Endothelial cell of umbilical vein (primary cell): ENCODE data around the gene NKX1-1. TPM values are rescaled to one million over a fixed set of nuclear protein-coding genes. Genes with fewer than 3 reads are reported as not detected.
"Not testable (repeated sequence)": the region's sequence is repeated elsewhere in the genome, so short reads cannot be mapped to it uniquely, and the experiment has no call there.

Source experiments
- BruUV-seq: library from RNA; stranded (reverse); fragments of 400-500 nt; replicated peaks from 2 replicates; lab custom pipeline; 2021; lab: Mats Ljungman, UMichigan
- CTCF ChIA-PET: fragments of 300-600, 350-600 bp; sonication (Branson Sonifier 250); formaldehyde crosslinking; loops from one replicate; lab custom pipeline; 2021; ENCODE audit warnings: antibody characterized with exemption, inconsistent platforms; lab: Charles Lee
- POLR2A ChIA-PET: fragments of 300-600, 350-600 bp; sonication (Branson Sonifier 250); formaldehyde crosslinking; loops from one replicate; lab custom pipeline; 2021; ENCODE audit warnings: antibody characterized with exemption, inconsistent platforms; lab: Charles Lee
- DNase-seq: peaks from one replicate; pipeline ENCODE4 v3.0.0-alpha.2; 2011; ENCODE audit warnings: low read depth, low spot score
- FAIRE-seq: peaks from 2 replicates; lab custom pipeline; 2011; peaks lifted over from hg19 to GRCh38; lab: Jason Lieb, UNC
- H2AFZ ChIP-seq: 2 replicates; pipeline ENCODE4 v1.6.0; 2012; ENCODE audit warnings: low read depth, low read length, control low read depth, inconsistent platforms
- H3K27ac ChIP-seq: 2 replicates; pipeline ENCODE4 v1.5.1; 2011; ENCODE audit warnings: low read depth, mild to moderate bottlenecking, control low read depth, low read length, moderate library complexity; ENCODE audit not compliant: insufficient read depth
- H3K27me3 ChIP-seq, 2 experiments: 2 replicates each; pipeline versions ENCODE4 v1.6.0 to v1.6.1; 2011; ENCODE audit warnings: low read length in 2 of 2, mixed read lengths in 1 of 2; ENCODE audit not compliant: control insufficient read depth in 2 of 2, insufficient read depth in 2 of 2
- H3K36me3 ChIP-seq, 2 experiments: 2 replicates in 1 of 2; 3 replicates in 1 of 2; pipeline ENCODE4 v1.5.1; 2011; ENCODE audit warnings: low read length in 2 of 2, mild to moderate bottlenecking in 1 of 2, moderate library complexity in 1 of 2; ENCODE audit not compliant: control insufficient read depth in 2 of 2, insufficient read depth in 2 of 2; ENCODE audit errors: extremely low read depth in 1 of 2
- H3K4me1 ChIP-seq: 3 replicates; pipeline ENCODE4 v1.5.1; 2011; ENCODE audit warnings: mild to moderate bottlenecking, low read length; ENCODE audit not compliant: control insufficient read depth, insufficient read depth; ENCODE audit errors: extremely low read depth
- H3K4me2 ChIP-seq: 2 replicates; pipeline ENCODE4 v1.6.1; 2011; ENCODE audit warnings: low read length, control low read depth, mixed read lengths; ENCODE audit not compliant: insufficient read depth
- H3K4me3 ChIP-seq, 3 experiments: fragments of 200-600 bp in 1 of 3; sonication (generic), shearing (Covaris generic) in 1 of 3; replicated peaks in 1 of 3; 2 replicates each; pipeline ENCODE4 v1.5.1; 2011 to 2016; ENCODE audit warnings: control low read depth in 3 of 3, low read length in 3 of 3, mild to moderate bottlenecking in 2 of 3, inconsistent platforms in 1 of 3, low read depth in 1 of 3, moderate library complexity in 1 of 3; ENCODE audit not compliant: insufficient read depth in 1 of 3
- H3K79me2 ChIP-seq: 2 replicates; pipeline ENCODE4 v1.6.0; 2012; ENCODE audit warnings: low read length, inconsistent platforms; ENCODE audit not compliant: control insufficient read depth, insufficient read depth
- H3K9ac ChIP-seq: replicated peaks from 2 replicates; pipeline ENCODE3; 2011; ENCODE audit warnings: low read length, control low read depth; ENCODE audit not compliant: insufficient read depth; ENCODE audit errors: extremely low read depth
- H3K9me1 ChIP-seq: replicated peaks from 3 replicates; pipeline ENCODE4 v1.6.0; 2011; ENCODE audit warnings: mild to moderate bottlenecking, low read length; ENCODE audit not compliant: control insufficient read depth, insufficient read depth; ENCODE audit errors: extremely low read depth
- H3K9me3 ChIP-seq: replicated peaks from 2 replicates; pipeline ENCODE4 v1.5.1; 2012; ENCODE audit warnings: low read length, inconsistent platforms; ENCODE audit not compliant: control insufficient read depth, insufficient read depth
- H4K20me1 ChIP-seq: replicated peaks from 2 replicates; pipeline ENCODE3; 2011; ENCODE audit warnings: mild to moderate bottlenecking, low read length; ENCODE audit not compliant: control insufficient read depth, insufficient read depth; ENCODE audit errors: extremely low read depth
- CTCF ChIP-seq, 2 donors: IDR thresholded peaks; 1 replicate in 1 of 2; 2 replicates in 1 of 2; pipeline ENCODE4 v1.5.1; 2011; ENCODE audit warnings: low read length in 2 of 2, mild to moderate bottlenecking in 2 of 2, moderate library complexity in 2 of 2, control low read depth in 1 of 2, inconsistent platforms in 1 of 2, low read depth in 1 of 2; ENCODE audit not compliant: insufficient read depth in 1 of 2; ENCODE audit errors: extremely low read depth in 1 of 2
- EZH2 ChIP-seq: IDR thresholded peaks from 2 replicates; pipeline ENCODE4 v1.6.1; 2012; ENCODE audit warnings: borderline replicate concordance, low read depth, mild to moderate bottlenecking, moderate library complexity, low read length, inconsistent platforms; ENCODE audit not compliant: severe bottlenecking
- FOS ChIP-seq: IDR thresholded peaks from 2 replicates; pipeline ENCODE4 v1.6.1; 2011; ENCODE audit warnings: mild to moderate bottlenecking, low read length, moderate library complexity, borderline replicate concordance; ENCODE audit not compliant: insufficient read depth
- GATA2 ChIP-seq: IDR thresholded peaks from 2 replicates; pipeline ENCODE4 v1.7.0; 2011; ENCODE audit warnings: low read depth, mild to moderate bottlenecking, moderate library complexity, mixed read lengths, low read length; ENCODE audit not compliant: insufficient read length, insufficient read depth
- JUN ChIP-seq: IDR thresholded peaks from 2 replicates; pipeline ENCODE4 v1.6.1; 2011; ENCODE audit warnings: borderline replicate concordance, low read depth; ENCODE audit not compliant: insufficient read length, insufficient read depth
- MYC ChIP-seq: IDR thresholded peaks from one replicate; pipeline ENCODE4 v1.6.1; 2011; ENCODE audit warnings: mild to moderate bottlenecking, low read depth, low read length
- POLR2A ChIP-seq: IDR thresholded peaks from 2 replicates; pipeline ENCODE4 v1.6.1; 2012; ENCODE audit warnings: low read depth, mild to moderate bottlenecking, control low read depth, low read length
- POLR2AphosphoS5 ChIP-seq: IDR thresholded peaks from 2 replicates; pipeline ENCODE4 v1.6.1; 2012; ENCODE audit warnings: low read depth, mild to moderate bottlenecking, control low read depth, low read length, moderate library complexity; ENCODE audit not compliant: insufficient read depth
- dilution Hi-C: fragments of 300-500 bp; cut with MboI; formaldehyde crosslinking; loops from one replicate; pipeline ENCODE4 v1.15.0; 2019; ENCODE audit warnings: low sequenced_read_pairs; ENCODE audit not compliant: extremely low pct_ligation_motif_present
- intact Hi-C: fragments of 100-400 bp; cut with micrococcal nuclease; formaldehyde crosslinking; loops from one replicate; pipeline ENCODE4 v1.10.0; 2022
- polyA plus RNA-seq, 4 experiments: library from polyadenylated mRNA; depleted of rRNA in 3 of 4; stranded (reverse) in 3 of 4; unstranded in 1 of 4; fragments of >200 nt; gene quantifications; 2 replicates each; pipeline versions ENCODE4 v1.2.1 to v1.2.3, GENCODE V29; 2011 to 2012; ENCODE audit warnings: missing spikeins in 1 of 4
- total RNA-seq: library from RNA; stranded (reverse); gene quantifications from 2 replicates; pipeline ENCODE4 v1.2.3, GENCODE V29; 2021
- TF ChIP-seq, protein P1 (sequence below): IDR thresholded peaks from 2 replicates; pipeline ENCODE4 v1.6.1; 2011; ENCODE audit not compliant: insufficient read depth, insufficient read length

The NKX1-1 gene
- total and polyA plus RNA-seq, 2 donors (not counting 3 experiments of a cell fraction or from before 2014, with no cell fraction given), result not detected

GRCh38 chr4:1393866-1394265 lies 12.4 kb downstream of the NKX1-1 start:
- peaks cover 5% of the 10 kb centered on the region for H3K9me3 ChIP-seq
- intact Hi-C loops, result no loop called here
- TF ChIP-seq FOS (no peak), EZH2 (no peak), MYC (no peak), JUN (no peak), POLR2AphosphoS5 (no peak), GATA2 (no peak), CTCF (IDR thresholded peaks at IDR 0.05; ENCODE audit: extremely low read depth in 1 of 2, insufficient read depth in 1 of 2, low read depth in 1 of 2, low read length in 2 of 2) (no peak), POLR2A (no peak)
- TF ChIP-seq, protein P1, sequence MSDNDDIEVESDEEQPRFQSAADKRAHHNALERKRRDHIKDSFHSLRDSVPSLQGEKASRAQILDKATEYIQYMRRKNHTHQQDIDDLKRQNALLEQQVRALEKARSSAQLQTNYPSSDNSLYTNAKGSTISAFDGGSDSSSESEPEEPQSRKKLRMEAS, result no peak
- dilution Hi-C loops, result no loop called here
- no peak overlapping the region for H3K27ac ChIP-seq
- H3K36me3 ChIP-seq, result no peaks in the 10 kb centered on the region
- CTCF ChIA-PET, result interaction anchor here (1.1 kb wide), 1 partner anchor 120 kb away, joined by 3 read pairs; no protein-coding TSS in a partner anchor
- H3K79me2 ChIP-seq, result no peaks in the 10 kb centered on the region
- no TSS peak for BruUV-seq
- H3K4me1 ChIP-seq, result no peaks in the 10 kb centered on the region
- no peak overlapping the region for H3K4me3 ChIP-seq
- no peak for FAIRE-seq
- POLR2A ChIA-PET, result no interaction called here
- no peak overlapping the region for H3K9ac ChIP-seq
- H4K20me1 ChIP-seq, result no peaks in the 10 kb centered on the region
- no peaks in the 10 kb centered on the region for H3K27me3 ChIP-seq
- no peak overlapping the region for H3K4me2 ChIP-seq
- H2AFZ ChIP-seq, result no peak overlapping the region
- no peak for DNase-seq
- no peaks in the 10 kb centered on the region for H3K9me1 ChIP-seq

DNA sequence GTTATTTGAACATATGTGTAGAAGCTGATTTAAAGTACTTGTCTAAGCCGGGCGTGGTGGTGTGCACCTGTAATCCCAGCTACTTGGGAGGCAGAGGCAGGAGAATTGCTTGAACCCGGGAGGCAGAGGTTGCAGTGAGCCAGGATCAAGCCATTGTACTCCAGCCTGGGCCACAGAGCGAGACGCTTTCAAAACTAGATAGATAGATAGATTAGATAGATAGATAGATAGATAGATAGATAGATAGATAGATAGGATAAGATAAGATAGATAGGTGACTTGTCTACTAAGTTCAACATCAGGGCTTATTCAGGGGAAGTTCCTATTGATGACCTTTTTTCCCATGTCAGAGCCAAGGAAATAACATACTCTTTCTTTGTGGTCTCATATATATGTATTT lies 12.9 kb downstream of the NKX1-1 start:
- BruUV-seq, DNase-seq, H3K27me3 ChIP-seq, H3K9me1 ChIP-seq, H3K4me3 ChIP-seq, H4K20me1 ChIP-seq, H3K4me2 ChIP-seq, FAIRE-seq, H3K4me1 ChIP-seq, H3K27ac ChIP-seq, H2AFZ ChIP-seq, intact Hi-C loops, dilution Hi-C loops, H3K79me2 ChIP-seq, H3K36me3 ChIP-seq, H3K9me3 ChIP-seq, POLR2A ChIA-PET, H3K9ac ChIP-seq: not testable (repeated sequence)
- CTCF ChIA-PET, result interaction anchor here (1.1 kb wide), 1 partner anchor 120 kb away, joined by 3 read pairs; no protein-coding TSS in a partner anchor
